ENCODE measurements around the gene CAB39L. TPM values are rescaled to one million over a fixed set of nuclear protein-coding genes. Genes with fewer than 3 reads are reported as not detected.

CAB39L gene
- total RNA-seq, 4 donors from 2014 or later, result 23.3 to 41.0 (median 31.0) TPM

DNA sequence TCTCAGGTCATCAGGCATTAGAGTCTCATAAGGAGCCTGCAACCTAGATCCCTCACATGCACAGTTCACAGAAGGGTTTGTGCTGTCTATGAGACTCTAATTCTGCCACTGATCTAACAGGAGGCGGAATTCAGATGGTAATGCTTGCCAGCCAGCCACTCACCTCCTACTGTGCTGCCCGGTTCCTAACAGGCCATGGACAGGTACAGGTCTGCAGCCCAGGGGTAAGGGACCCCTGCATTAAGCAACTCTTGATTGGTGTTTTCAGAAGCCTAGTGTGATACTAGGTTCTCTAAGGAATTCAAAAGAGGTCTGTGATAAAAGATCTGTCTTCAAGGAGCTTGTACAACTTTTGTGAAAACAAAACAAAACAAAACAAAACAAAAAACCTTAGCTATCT lies 31.1 kb downstream of the CAB39L start:
- H3K36me3 ChIP-seq, result no peaks in the 10 kb centered on the region
- H3K9me3 ChIP-seq, result no peaks in the 10 kb centered on the region
- H3K27ac ChIP-seq, result no peak overlapping the region
- DNase-seq, result no peak
- no peak for TF ChIP-seq POLR2A (IDR thresholded peaks at IDR 0.05)
- TF ChIP-seq, protein P1, sequence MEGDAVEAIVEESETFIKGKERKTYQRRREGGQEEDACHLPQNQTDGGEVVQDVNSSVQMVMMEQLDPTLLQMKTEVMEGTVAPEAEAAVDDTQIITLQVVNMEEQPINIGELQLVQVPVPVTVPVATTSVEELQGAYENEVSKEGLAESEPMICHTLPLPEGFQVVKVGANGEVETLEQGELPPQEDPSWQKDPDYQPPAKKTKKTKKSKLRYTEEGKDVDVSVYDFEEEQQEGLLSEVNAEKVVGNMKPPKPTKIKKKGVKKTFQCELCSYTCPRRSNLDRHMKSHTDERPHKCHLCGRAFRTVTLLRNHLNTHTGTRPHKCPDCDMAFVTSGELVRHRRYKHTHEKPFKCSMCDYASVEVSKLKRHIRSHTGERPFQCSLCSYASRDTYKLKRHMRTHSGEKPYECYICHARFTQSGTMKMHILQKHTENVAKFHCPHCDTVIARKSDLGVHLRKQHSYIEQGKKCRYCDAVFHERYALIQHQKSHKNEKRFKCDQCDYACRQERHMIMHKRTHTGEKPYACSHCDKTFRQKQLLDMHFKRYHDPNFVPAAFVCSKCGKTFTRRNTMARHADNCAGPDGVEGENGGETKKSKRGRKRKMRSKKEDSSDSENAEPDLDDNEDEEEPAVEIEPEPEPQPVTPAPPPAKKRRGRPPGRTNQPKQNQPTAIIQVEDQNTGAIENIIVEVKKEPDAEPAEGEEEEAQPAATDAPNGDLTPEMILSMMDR (IDR thresholded peaks at IDR 0.05), result no peak
- no peaks in the 10 kb centered on the region for H3K27me3 ChIP-seq
- no peak overlapping the region for H3K4me3 ChIP-seq (replicated peaks in 1 of 3)
- H3K4me1 ChIP-seq, result no peaks in the 10 kb centered on the region
- WGBS, 2 donors, result 51 to 98% methylated on average over 2 of the region's 2 CpGs
- intact Hi-C loops (cut with DNase I), result no loop called here

DNA sequence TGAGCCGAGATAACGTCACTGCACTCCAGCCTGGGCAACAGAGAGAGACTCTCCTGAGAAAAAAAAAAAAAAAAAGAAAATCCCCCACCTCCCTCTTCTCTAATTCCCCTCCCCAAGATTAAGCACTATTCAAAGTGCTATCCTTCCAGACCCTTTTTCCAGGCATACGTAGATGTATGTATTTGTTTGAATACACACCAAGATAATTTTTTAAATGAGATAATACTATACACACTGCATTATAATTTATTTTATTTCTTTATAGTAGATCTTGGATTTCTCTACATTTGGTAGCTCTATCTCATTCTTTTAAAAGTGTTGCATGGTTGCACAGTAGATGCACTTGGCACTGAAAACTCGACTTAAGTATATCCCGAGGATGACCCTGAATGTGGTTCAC lies 32.5 kb downstream of the CAB39L start:
- Histone ChIP-seq H3K27ac (no peak overlapping the region), H3K27me3 (no peaks in the 10 kb centered on the region), H3K4me1 (no peaks in the 10 kb centered on the region), H3K36me3 (no peaks in the 10 kb centered on the region), H3K4me3 (replicated peaks in 1 of 3) (no peak overlapping the region), H3K9me3 (no peaks in the 10 kb centered on the region)
- TF ChIP-seq POLR2A (IDR thresholded peaks at IDR 0.05), result no peak
- TF ChIP-seq, protein P1 (IDR thresholded peaks at IDR 0.05), result no peak
- 94 to 99% methylated on average over 5 of the region's 5 CpGs for WGBS, 2 donors
- DNase-seq, result no peak
- intact Hi-C loops (cut with DNase I), result no loop called here

DNA sequence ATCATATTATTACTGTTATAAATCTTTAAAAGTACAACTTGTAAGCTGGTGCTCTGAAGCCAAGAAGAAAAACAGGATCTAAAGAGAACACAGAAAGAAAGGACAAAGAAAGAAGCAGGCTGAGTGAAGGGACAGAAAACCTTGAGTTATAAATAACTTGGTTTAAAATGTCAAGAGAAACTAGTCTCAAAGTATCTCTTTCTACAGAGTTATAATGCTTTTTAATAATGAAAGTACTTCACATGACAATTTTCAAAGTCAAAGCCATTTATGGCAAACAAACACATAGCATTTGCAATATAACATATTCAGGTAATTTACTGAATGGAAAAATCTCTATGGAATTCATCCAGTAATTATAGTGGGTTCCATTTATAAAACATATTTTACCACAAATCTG lies 33.4 kb downstream of the CAB39L start:
- H3K9me3 ChIP-seq, result no peaks in the 10 kb centered on the region
- H3K27me3 ChIP-seq, result no peaks in the 10 kb centered on the region
- TF ChIP-seq, protein P1 (IDR thresholded peaks at IDR 0.05), result no peak
- no peak for TF ChIP-seq POLR2A (IDR thresholded peaks at IDR 0.05)
- H3K27ac ChIP-seq, result no peak overlapping the region
- DNase-seq, result no peak
- H3K36me3 ChIP-seq, result no peaks in the 10 kb centered on the region
- H3K4me3 ChIP-seq (replicated peaks in 1 of 3), result no peak overlapping the region
- no peaks in the 10 kb centered on the region for H3K4me1 ChIP-seq
- intact Hi-C loops (cut with DNase I), result no loop called here

DNA sequence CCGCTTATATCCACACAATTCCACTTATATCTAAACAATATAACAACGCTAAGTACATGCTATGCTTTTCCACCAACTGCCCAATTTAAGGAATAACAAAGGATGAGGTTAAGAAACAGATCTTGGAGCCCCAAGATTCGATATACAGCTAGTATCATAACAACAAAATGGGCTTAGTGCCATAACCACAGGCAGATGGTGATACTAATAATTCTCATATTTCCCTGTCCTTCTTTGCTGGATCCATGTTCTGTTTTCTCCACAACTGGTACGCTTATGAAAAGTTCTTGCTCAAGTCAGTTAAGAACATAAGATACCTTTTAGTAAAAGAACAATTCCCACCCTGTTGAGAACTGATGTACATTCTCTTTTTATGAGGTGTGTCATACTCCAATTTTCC lies 33.9 kb downstream of the CAB39L start:
- Histone ChIP-seq H3K4me1 (no peaks in the 10 kb centered on the region), H3K27me3 (no peaks in the 10 kb centered on the region), H3K27ac (no peak overlapping the region), H3K4me3 (replicated peaks in 1 of 3) (no peak overlapping the region), H3K9me3 (no peaks in the 10 kb centered on the region), H3K36me3 (no peaks in the 10 kb centered on the region)
- intact Hi-C loops (cut with DNase I), result no loop called here
- TF ChIP-seq, protein P1 (IDR thresholded peaks at IDR 0.05), result no peak
- no peak for TF ChIP-seq POLR2A (IDR thresholded peaks at IDR 0.05)
- WGBS, 2 donors, result 77 to 92% methylated on average over 4 of the region's 4 CpGs
- no peak for DNase-seq

DNA sequence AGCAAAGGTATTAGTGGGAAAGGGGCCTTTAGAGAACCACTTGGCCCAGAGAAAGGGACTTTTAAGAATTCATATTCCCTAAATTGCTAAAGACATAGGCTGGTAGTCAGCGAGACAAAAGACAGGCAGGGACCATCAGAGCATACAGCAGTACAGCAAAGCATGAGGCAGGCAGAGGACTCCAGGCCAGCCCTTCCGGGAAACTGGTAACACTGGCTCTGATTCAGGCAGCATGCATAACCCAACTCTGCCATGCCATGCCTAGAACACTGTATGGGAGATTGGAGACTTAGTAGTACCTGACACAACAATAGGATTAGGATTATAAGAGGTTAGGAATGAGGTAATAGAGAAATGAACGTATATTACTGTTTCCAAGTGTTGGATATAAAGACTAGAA lies 34.9 kb downstream of the CAB39L start:
- H3K4me1 ChIP-seq, result no peaks in the 10 kb centered on the region
- H3K27ac ChIP-seq, result no peak overlapping the region
- intact Hi-C loops (cut with DNase I), result no loop called here
- no peak overlapping the region for H3K4me3 ChIP-seq (replicated peaks in 1 of 3)
- H3K27me3 ChIP-seq, result no peaks in the 10 kb centered on the region
- WGBS, 2 donors, result 68 to 69% methylated on average over 3 of the region's 3 CpGs
- DNase-seq, result peak in 1 of 2 donors; percentile 41
- H3K9me3 ChIP-seq, result no peaks in the 10 kb centered on the region
- TF ChIP-seq, protein P1 (IDR thresholded peaks at IDR 0.05), result no peak
- TF ChIP-seq POLR2A (IDR thresholded peaks at IDR 0.05), result no peak
- no peaks in the 10 kb centered on the region for H3K36me3 ChIP-seq
